Measurements from ENCODE around the gene USP32.
A peak's percentile ranks its signal among the peaks of the same experiment; 100 is the strongest.

The USP32 gene

DNA sequence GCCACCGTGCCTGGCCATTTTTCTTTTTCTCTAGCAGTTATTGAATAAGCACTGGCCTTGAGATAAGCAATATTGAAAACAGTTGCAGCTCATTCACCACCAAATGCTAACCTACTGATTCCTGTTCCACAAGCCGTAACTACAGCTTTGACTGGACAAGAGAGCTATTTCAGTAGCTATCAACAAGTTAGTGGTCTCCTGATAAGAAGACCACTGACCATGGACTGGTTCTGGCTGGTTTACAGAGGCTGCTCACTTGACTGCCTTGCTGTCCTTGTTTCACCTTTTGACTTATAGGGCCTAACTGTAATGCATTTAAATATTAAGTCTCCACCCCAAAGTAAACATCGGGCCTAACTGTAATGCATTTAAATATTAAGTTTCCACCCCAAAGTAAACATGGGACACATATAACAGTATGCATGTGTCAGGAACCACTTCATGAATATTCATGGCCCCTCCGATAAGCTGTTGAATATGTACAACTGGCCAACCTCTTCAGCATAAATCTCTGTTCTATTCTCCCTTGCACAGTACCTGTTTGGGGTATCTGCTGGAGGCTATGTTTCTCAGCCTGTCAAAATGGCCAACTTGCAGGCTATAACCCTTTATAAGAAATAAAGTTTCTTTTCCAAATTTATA lies 94.1 kb downstream of the USP32 start:
- TF ChIP-seq, protein P1, sequence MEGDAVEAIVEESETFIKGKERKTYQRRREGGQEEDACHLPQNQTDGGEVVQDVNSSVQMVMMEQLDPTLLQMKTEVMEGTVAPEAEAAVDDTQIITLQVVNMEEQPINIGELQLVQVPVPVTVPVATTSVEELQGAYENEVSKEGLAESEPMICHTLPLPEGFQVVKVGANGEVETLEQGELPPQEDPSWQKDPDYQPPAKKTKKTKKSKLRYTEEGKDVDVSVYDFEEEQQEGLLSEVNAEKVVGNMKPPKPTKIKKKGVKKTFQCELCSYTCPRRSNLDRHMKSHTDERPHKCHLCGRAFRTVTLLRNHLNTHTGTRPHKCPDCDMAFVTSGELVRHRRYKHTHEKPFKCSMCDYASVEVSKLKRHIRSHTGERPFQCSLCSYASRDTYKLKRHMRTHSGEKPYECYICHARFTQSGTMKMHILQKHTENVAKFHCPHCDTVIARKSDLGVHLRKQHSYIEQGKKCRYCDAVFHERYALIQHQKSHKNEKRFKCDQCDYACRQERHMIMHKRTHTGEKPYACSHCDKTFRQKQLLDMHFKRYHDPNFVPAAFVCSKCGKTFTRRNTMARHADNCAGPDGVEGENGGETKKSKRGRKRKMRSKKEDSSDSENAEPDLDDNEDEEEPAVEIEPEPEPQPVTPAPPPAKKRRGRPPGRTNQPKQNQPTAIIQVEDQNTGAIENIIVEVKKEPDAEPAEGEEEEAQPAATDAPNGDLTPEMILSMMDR (IDR thresholded peaks at IDR 0.05): no peak
- no peaks in the 10 kb centered on the region for H3K9me3 Mint-ChIP-seq
- H3K4me3 Mint-ChIP-seq: no peak overlapping the region
- H3K27ac Mint-ChIP-seq: no peak overlapping the region
- peaks cover 11% of the 10 kb centered on the region for H3K36me3 Mint-ChIP-seq (ENCODE audit: low read depth)
- no peak for DNase-seq
- H3K4me1 Mint-ChIP-seq: no peaks in the 10 kb centered on the region
- H3K27me3 Mint-ChIP-seq (ENCODE audit: low read depth, poor library complexity): no peaks in the 10 kb centered on the region

DNA sequence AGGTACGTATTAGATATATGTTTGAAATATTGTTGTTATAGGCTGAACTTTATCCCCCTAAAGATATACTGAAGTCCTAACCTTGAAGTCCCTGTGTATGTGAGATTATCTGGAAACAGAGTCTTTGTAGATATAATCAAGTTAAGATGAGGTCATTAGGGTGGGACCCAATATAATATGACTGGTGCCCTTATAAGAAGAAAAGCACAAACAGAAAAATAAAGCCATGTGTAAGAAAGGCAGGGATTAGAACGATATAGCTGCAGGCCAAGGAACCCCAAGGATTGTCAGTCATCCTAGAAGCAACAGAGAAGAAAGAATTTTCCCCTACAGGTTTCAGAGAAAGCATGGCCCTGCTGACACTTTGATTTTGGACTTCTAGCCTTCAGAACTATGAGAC lies 95.8 kb downstream of the USP32 start:
- H3K27me3 Mint-ChIP-seq (ENCODE audit: low read depth, poor library complexity): no peaks in the 10 kb centered on the region
- H3K4me1 Mint-ChIP-seq: no peaks in the 10 kb centered on the region
- no peaks in the 10 kb centered on the region for H3K9me3 Mint-ChIP-seq
- H3K27ac Mint-ChIP-seq: peak overlapping the region; percentile 37
- no peak for DNase-seq
- H3K4me3 Mint-ChIP-seq: no peak overlapping the region
- H3K36me3 Mint-ChIP-seq (ENCODE audit: low read depth): peaks cover 15% of the 10 kb centered on the region
- TF ChIP-seq, protein P1 (IDR thresholded peaks at IDR 0.05): no peak

DNA sequence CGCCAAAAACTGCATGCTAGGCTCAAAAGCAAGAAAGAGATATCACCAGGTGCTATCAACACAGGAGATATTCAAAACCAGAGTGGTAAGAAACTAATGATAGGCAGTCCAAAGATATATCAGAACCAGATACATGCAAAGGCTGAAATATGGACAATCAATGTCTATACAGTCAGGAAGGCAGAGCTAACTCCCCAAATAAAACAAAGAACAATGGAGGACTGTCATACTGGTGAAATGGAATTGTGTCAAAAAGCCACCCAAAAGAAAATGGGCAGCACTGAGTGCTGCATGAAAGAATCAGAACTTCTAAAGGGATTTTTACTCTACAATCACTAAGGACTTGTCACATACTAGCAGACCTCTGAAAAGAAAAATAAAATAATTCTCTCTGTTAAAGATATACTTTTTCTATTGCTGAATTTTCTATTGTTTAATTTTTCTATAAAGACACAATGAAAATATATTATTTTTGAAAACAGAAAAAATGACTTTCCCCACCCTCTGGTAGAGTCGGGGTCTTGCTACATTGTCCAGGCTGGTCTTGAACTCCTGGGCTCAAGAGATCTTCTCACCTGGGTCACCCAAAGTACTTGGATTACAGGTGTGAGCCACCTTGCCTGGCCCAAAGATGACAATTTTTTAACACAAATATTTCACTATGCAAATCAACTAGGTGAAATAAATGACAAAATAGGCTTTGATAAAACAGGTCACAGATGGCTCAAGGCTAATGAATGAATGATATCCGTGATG lies 98.2 kb downstream of the USP32 start:
- DNase-seq: no peak
- no peaks in the 10 kb centered on the region for H3K4me1 Mint-ChIP-seq
- no peak overlapping the region for H3K27ac Mint-ChIP-seq
- H3K4me3 Mint-ChIP-seq: no peak overlapping the region
- H3K27me3 Mint-ChIP-seq (ENCODE audit: low read depth, poor library complexity): no peaks in the 10 kb centered on the region
- peaks cover 29% of the 10 kb centered on the region for H3K36me3 Mint-ChIP-seq (ENCODE audit: low read depth)
- no peaks in the 10 kb centered on the region for H3K9me3 Mint-ChIP-seq
- TF ChIP-seq, protein P1 (IDR thresholded peaks at IDR 0.05): no peak

DNA sequence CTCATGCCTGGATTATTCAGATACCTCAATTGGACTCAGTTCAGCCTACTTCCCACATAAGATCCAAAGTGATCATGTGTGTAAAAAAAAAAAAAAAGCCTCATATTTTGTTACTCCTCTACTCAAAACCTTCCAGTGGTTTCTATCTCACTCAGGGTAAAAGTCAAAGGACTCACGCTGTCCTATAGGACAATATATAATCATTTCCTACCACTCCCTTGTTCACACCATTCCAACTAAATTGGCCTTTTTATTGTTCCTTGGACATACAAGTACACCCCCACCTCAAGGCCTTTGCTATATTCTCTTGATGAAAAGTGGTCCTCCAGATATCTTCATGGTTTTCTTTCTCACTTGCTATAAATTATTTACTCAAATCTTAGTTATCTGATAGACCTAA lies 99.2 kb downstream of the USP32 start:
- peaks cover 29% of the 10 kb centered on the region for H3K36me3 Mint-ChIP-seq (ENCODE audit: low read depth)
- TF ChIP-seq, protein P1 (IDR thresholded peaks at IDR 0.05): no peak
- no peaks in the 10 kb centered on the region for H3K4me1 Mint-ChIP-seq
- no peak overlapping the region for H3K4me3 Mint-ChIP-seq
- DNase-seq: no peak
- H3K9me3 Mint-ChIP-seq: no peaks in the 10 kb centered on the region
- no peak overlapping the region for H3K27ac Mint-ChIP-seq
- H3K27me3 Mint-ChIP-seq (ENCODE audit: low read depth, poor library complexity): no peaks in the 10 kb centered on the region

DNA sequence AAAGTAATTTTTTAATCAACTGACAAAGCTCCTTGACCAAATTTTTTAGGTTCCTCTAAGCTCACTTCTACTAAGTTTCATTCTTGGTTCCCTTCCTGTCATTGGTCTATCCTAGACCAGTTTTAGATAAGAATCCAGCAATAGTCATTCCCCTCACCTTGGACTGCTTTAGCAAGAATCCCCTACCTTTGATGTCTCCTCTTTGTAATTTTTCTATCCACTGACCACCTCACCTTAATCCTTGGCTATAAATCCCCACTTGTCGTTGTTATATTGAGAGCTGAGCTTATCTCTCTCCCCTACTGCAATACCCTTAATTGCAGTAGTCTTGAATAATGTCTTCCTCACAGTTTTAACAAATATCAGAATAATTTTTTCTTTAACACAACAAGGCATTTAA lies 107.2 kb downstream of the USP32 start:
- peaks cover 23% of the 10 kb centered on the region for H3K36me3 Mint-ChIP-seq (ENCODE audit: low read depth)
- TF ChIP-seq, protein P1 (IDR thresholded peaks at IDR 0.05): no peak
- no peaks in the 10 kb centered on the region for H3K4me1 Mint-ChIP-seq
- no peak overlapping the region for H3K27ac Mint-ChIP-seq
- H3K4me3 Mint-ChIP-seq: no peak overlapping the region
- H3K9me3 Mint-ChIP-seq: no peaks in the 10 kb centered on the region
- no peaks in the 10 kb centered on the region for H3K27me3 Mint-ChIP-seq (ENCODE audit: low read depth, poor library complexity)
- DNase-seq: no peak

DNA sequence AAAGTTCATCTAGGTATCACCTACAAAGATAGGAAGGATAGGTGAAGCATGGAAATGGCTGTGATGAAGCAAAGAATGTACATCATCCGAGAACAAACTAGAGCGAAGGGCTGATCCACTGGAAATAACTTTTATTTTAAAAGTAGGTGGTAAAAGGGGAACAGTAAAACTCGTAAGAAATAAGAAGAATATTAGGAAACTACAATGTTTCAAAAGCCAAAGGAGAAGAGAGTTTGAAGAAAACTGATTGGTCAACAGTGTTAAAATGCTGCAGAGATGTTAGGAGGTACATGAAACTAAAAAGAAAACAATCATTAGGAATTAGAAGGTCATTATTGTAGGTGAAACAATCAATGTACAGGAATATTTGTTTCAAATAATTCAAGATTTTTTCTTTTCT lies 108.1 kb downstream of the USP32 start:
- Mint-ChIP-seq H3K9me3 (no peaks in the 10 kb centered on the region), H3K27me3 (ENCODE audit: low read depth, poor library complexity) (no peaks in the 10 kb centered on the region), H3K36me3 (ENCODE audit: low read depth) (peaks cover 15% of the 10 kb centered on the region), H3K4me1 (no peaks in the 10 kb centered on the region), H3K27ac (no peak overlapping the region), H3K4me3 (no peak overlapping the region)
- TF ChIP-seq, protein P1 (IDR thresholded peaks at IDR 0.05): no peak
- no peak for DNase-seq

Measured in nephron progenitor cell (in vitro differentiated cells).